Endothelial cell of umbilical vein (primary cell): ENCODE data around the gene DMPK. TPM values are rescaled to one million over a fixed set of nuclear protein-coding genes. Genes with fewer than 3 reads are reported as not detected.
"Not testable (repeated sequence)": the region's sequence is repeated elsewhere in the genome, so short reads cannot be mapped to it uniquely, and the experiment has no call there.

ENCODE experiments used
- BruUV-seq: library from RNA; stranded (reverse); fragments of 400-500 nt; replicated peaks from 2 replicates; lab custom pipeline; 2021; lab: Mats Ljungman, UMichigan
- CTCF ChIA-PET: fragments of 300-600, 350-600 bp; sonication (Branson Sonifier 250); formaldehyde crosslinking; loops from one replicate; lab custom pipeline; 2021; ENCODE audit warnings: antibody characterized with exemption, inconsistent platforms; lab: Charles Lee
- POLR2A ChIA-PET: fragments of 300-600, 350-600 bp; sonication (Branson Sonifier 250); formaldehyde crosslinking; loops from one replicate; lab custom pipeline; 2021; ENCODE audit warnings: antibody characterized with exemption, inconsistent platforms; lab: Charles Lee
- DNase-seq: peaks from one replicate; pipeline ENCODE4 v3.0.0-alpha.2; 2011; ENCODE audit warnings: low read depth, low spot score
- FAIRE-seq: peaks from 2 replicates; lab custom pipeline; 2011; peaks lifted over from hg19 to GRCh38; lab: Jason Lieb, UNC
- H2AFZ ChIP-seq: 2 replicates; pipeline ENCODE4 v1.6.0; 2012; ENCODE audit warnings: low read depth, low read length, control low read depth, inconsistent platforms
- H3K27ac ChIP-seq: 2 replicates; pipeline ENCODE4 v1.5.1; 2011; ENCODE audit warnings: low read depth, mild to moderate bottlenecking, control low read depth, low read length, moderate library complexity; ENCODE audit not compliant: insufficient read depth
- H3K27me3 ChIP-seq, 2 experiments: 2 replicates each; pipeline versions ENCODE4 v1.6.0 to v1.6.1; 2011; ENCODE audit warnings: low read length in 2 of 2, mixed read lengths in 1 of 2; ENCODE audit not compliant: control insufficient read depth in 2 of 2, insufficient read depth in 2 of 2
- H3K36me3 ChIP-seq, 2 experiments: 2 replicates in 1 of 2; 3 replicates in 1 of 2; pipeline ENCODE4 v1.5.1; 2011; ENCODE audit warnings: low read length in 2 of 2, mild to moderate bottlenecking in 1 of 2, moderate library complexity in 1 of 2; ENCODE audit not compliant: control insufficient read depth in 2 of 2, insufficient read depth in 2 of 2; ENCODE audit errors: extremely low read depth in 1 of 2
- H3K4me1 ChIP-seq: 3 replicates; pipeline ENCODE4 v1.5.1; 2011; ENCODE audit warnings: mild to moderate bottlenecking, low read length; ENCODE audit not compliant: control insufficient read depth, insufficient read depth; ENCODE audit errors: extremely low read depth
- H3K4me2 ChIP-seq: 2 replicates; pipeline ENCODE4 v1.6.1; 2011; ENCODE audit warnings: low read length, control low read depth, mixed read lengths; ENCODE audit not compliant: insufficient read depth
- H3K4me3 ChIP-seq, 3 experiments: fragments of 200-600 bp in 1 of 3; sonication (generic), shearing (Covaris generic) in 1 of 3; replicated peaks in 1 of 3; 2 replicates each; pipeline ENCODE4 v1.5.1; 2011 to 2016; ENCODE audit warnings: control low read depth in 3 of 3, low read length in 3 of 3, mild to moderate bottlenecking in 2 of 3, inconsistent platforms in 1 of 3, low read depth in 1 of 3, moderate library complexity in 1 of 3; ENCODE audit not compliant: insufficient read depth in 1 of 3
- H3K79me2 ChIP-seq: 2 replicates; pipeline ENCODE4 v1.6.0; 2012; ENCODE audit warnings: low read length, inconsistent platforms; ENCODE audit not compliant: control insufficient read depth, insufficient read depth
- H3K9ac ChIP-seq: replicated peaks from 2 replicates; pipeline ENCODE3; 2011; ENCODE audit warnings: low read length, control low read depth; ENCODE audit not compliant: insufficient read depth; ENCODE audit errors: extremely low read depth
- H3K9me1 ChIP-seq: replicated peaks from 3 replicates; pipeline ENCODE4 v1.6.0; 2011; ENCODE audit warnings: mild to moderate bottlenecking, low read length; ENCODE audit not compliant: control insufficient read depth, insufficient read depth; ENCODE audit errors: extremely low read depth
- H3K9me3 ChIP-seq: replicated peaks from 2 replicates; pipeline ENCODE4 v1.5.1; 2012; ENCODE audit warnings: low read length, inconsistent platforms; ENCODE audit not compliant: control insufficient read depth, insufficient read depth
- H4K20me1 ChIP-seq: replicated peaks from 2 replicates; pipeline ENCODE3; 2011; ENCODE audit warnings: mild to moderate bottlenecking, low read length; ENCODE audit not compliant: control insufficient read depth, insufficient read depth; ENCODE audit errors: extremely low read depth
- dilution Hi-C: fragments of 300-500 bp; cut with MboI; formaldehyde crosslinking; loops from one replicate; pipeline ENCODE4 v1.15.0; 2019; ENCODE audit warnings: low sequenced_read_pairs; ENCODE audit not compliant: extremely low pct_ligation_motif_present
- intact Hi-C: fragments of 100-400 bp; cut with micrococcal nuclease; formaldehyde crosslinking; loops from one replicate; pipeline ENCODE4 v1.10.0; 2022
- polyA plus RNA-seq, 4 experiments: library from polyadenylated mRNA; depleted of rRNA in 3 of 4; stranded (reverse) in 3 of 4; unstranded in 1 of 4; fragments of >200 nt; gene quantifications; 2 replicates each; pipeline versions ENCODE4 v1.2.1 to v1.2.3, GENCODE V29; 2011 to 2012; ENCODE audit warnings: missing spikeins in 1 of 4
- total RNA-seq: library from RNA; stranded (reverse); gene quantifications from 2 replicates; pipeline ENCODE4 v1.2.3, GENCODE V29; 2021

The DMPK gene
- total and polyA plus RNA-seq, 2 donors (not counting 3 experiments of a cell fraction or from before 2014, with no cell fraction given) = 36.6 to 73.3 TPM

DNA sequence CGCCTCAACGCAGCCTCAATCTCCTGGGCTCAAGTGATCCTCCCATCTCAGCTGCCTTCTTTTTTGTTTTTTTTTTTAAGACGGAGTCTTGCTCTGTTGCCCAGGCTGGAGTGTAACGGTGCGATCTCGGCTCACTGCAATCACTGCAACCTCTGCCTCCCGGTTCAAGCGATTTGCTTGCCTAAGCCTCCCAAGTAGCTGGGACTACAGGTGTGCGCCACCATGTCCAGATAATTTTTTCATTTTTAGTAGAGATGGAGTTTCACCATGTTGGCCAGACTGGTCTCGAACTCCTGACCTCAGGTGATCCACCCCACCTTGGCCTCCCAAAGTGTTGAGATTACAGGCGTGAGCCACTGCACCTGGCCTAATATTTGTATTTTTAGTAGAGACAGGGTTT is 62.2 kb downstream of the DMPK start:
- H3K36me3 ChIP-seq, H3K27ac ChIP-seq, DNase-seq, H3K4me3 ChIP-seq, H4K20me1 ChIP-seq, H3K9me3 ChIP-seq, H3K9ac ChIP-seq, H3K9me1 ChIP-seq, FAIRE-seq, BruUV-seq, H3K27me3 ChIP-seq, H2AFZ ChIP-seq, intact Hi-C loops, POLR2A ChIA-PET, H3K4me2 ChIP-seq, dilution Hi-C loops: not testable (repeated sequence)
- Histone ChIP-seq H3K4me1 (peaks cover 20% of the 10 kb centered on the region), H3K79me2 (peaks cover 20% of the 10 kb centered on the region)
- CTCF ChIA-PET = interaction anchor here (0.8 kb wide), 1 partner anchor 11 kb away, joined by 3 read pairs; the partner anchor contains the start of gene FBXO46

Other genes with a start within 250 kb of the DMPK start
- gene OPA3, start 197.7 kb downstream of the DMPK start, total RNA-seq = 13.8 and 15.4 TPM in 2 replicates
- gene OPA3, start 197.7 kb downstream of the DMPK start, polyA plus RNA-seq = 16.0 and 17.1 TPM in 2 replicates
- 26.7 and 30.3 TPM in 2 replicates for gene GPR4, start 180.3 kb downstream of the DMPK start, total RNA-seq
- 13.4 and 17.9 TPM in 2 replicates for gene GPR4, start 180.3 kb downstream of the DMPK start, polyA plus RNA-seq
- gene EML2, start 143.1 kb downstream of the DMPK start, total RNA-seq = 27.4 and 28.9 TPM in 2 replicates
- gene EML2, start 143.1 kb downstream of the DMPK start, polyA plus RNA-seq = 23.3 and 23.8 TPM in 2 replicates
- gene GIPR, start 114.3 kb downstream of the DMPK start, total RNA-seq = not detected in 2 replicates
- gene GIPR, start 114.3 kb downstream of the DMPK start, polyA plus RNA-seq = not detected in 2 replicates
- gene SNRPD2, start 90.5 kb downstream of the DMPK start, total RNA-seq = 519 and 532 TPM in 2 replicates
- gene SNRPD2, start 90.5 kb downstream of the DMPK start, polyA plus RNA-seq = 406 and 512 TPM in 2 replicates
- gene QPCTL, start 89.8 kb downstream of the DMPK start, total RNA-seq = 15.3 and 17.6 TPM in 2 replicates
- 22.5 and 26.0 TPM in 2 replicates for gene QPCTL, start 89.8 kb downstream of the DMPK start, polyA plus RNA-seq
- 18.3 and 21.2 TPM in 2 replicates for gene FBXO46, start 51.6 kb downstream of the DMPK start, total RNA-seq
- gene FBXO46, start 51.6 kb downstream of the DMPK start, polyA plus RNA-seq = 7.7 and 7.8 TPM in 2 replicates
- not detected in 2 replicates for gene MEIOSIN, start 49.1 kb downstream of the DMPK start, total RNA-seq
- gene MEIOSIN, start 49.1 kb downstream of the DMPK start, polyA plus RNA-seq = not detected in 2 replicates
- gene SIX5, start 13.2 kb downstream of the DMPK start, total RNA-seq = 15.2 and 16.7 TPM in 2 replicates
- 13.1 and 15.3 TPM in 2 replicates for gene SIX5, start 13.2 kb downstream of the DMPK start, polyA plus RNA-seq
- 81.1 and 81.6 TPM in 2 replicates for gene DMWD, start 10.4 kb upstream of the DMPK start, total RNA-seq
- 36.9 and 45.5 TPM in 2 replicates for gene DMWD, start 10.4 kb upstream of the DMPK start, polyA plus RNA-seq
- gene RSPH6A, start 32.8 kb upstream of the DMPK start, total RNA-seq = 0.25 and 0.62 TPM in 2 replicates
- 0.03 TPM in 1 of 2 replicates, not detected in the other for gene RSPH6A, start 32.8 kb upstream of the DMPK start, polyA plus RNA-seq
- 94.5 and 95.7 TPM in 2 replicates for gene SYMPK, start 80.7 kb upstream of the DMPK start, total RNA-seq
- gene SYMPK, start 80.7 kb upstream of the DMPK start, polyA plus RNA-seq = 89.8 and 104 TPM in 2 replicates
- not detected in 2 replicates for gene FOXA3, start 81.8 kb upstream of the DMPK start, total RNA-seq
- 0.06 TPM in 2 replicates for gene FOXA3, start 81.8 kb upstream of the DMPK start, polyA plus RNA-seq
- gene IRF2BP1, start 103.7 kb upstream of the DMPK start, total RNA-seq = 17.1 and 17.5 TPM in 2 replicates
- gene IRF2BP1, start 103.7 kb upstream of the DMPK start, polyA plus RNA-seq = 12.3 and 16.6 TPM in 2 replicates
- 9.0 and 9.6 TPM in 2 replicates for gene MYPOP, start 120.1 kb upstream of the DMPK start, total RNA-seq
- gene MYPOP, start 120.1 kb upstream of the DMPK start, polyA plus RNA-seq = 3.9 TPM in 2 replicates
- not detected in 2 replicates for gene NANOS2, start 132.3 kb upstream of the DMPK start, total RNA-seq
- gene NANOS2, start 132.3 kb upstream of the DMPK start, polyA plus RNA-seq = not detected in 2 replicates
- gene NOVA2, start 191.4 kb upstream of the DMPK start, total RNA-seq = 34.2 and 35.2 TPM in 2 replicates
- 4.2 and 5.6 TPM in 2 replicates for gene NOVA2, start 191.4 kb upstream of the DMPK start, polyA plus RNA-seq
- gene CCDC61, start 213.0 kb upstream of the DMPK start, total RNA-seq = 14.8 and 20.1 TPM in 2 replicates
- gene CCDC61, start 213.0 kb upstream of the DMPK start, polyA plus RNA-seq = 9.6 and 10.3 TPM in 2 replicates
- gene PGLYRP1, start 240.6 kb upstream of the DMPK start, total RNA-seq = not detected in 2 replicates
- gene PGLYRP1, start 240.6 kb upstream of the DMPK start, polyA plus RNA-seq = not detected in 2 replicates